ENCODE results near the gene VPS4B.

DNA sequence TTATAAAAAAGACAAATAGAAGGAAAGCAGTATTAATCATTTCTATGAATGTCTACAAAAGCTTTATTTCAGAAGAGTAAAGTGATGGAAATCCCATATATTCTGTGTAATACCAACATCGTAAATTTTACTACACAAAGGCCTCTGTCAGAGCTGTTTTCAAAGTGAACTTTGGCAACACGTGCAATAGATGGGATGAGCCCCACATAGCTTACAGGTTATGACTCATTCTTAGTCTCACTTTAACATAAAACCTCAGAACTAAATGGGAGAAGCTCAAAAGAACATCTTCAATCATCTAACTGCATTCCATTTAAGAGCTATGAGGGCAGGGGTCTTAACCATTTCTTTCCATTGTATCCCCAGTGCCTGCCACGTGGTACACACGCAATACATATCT is 11.5 kb downstream of the VPS4B start:
- TF ChIP-seq, protein P1, sequence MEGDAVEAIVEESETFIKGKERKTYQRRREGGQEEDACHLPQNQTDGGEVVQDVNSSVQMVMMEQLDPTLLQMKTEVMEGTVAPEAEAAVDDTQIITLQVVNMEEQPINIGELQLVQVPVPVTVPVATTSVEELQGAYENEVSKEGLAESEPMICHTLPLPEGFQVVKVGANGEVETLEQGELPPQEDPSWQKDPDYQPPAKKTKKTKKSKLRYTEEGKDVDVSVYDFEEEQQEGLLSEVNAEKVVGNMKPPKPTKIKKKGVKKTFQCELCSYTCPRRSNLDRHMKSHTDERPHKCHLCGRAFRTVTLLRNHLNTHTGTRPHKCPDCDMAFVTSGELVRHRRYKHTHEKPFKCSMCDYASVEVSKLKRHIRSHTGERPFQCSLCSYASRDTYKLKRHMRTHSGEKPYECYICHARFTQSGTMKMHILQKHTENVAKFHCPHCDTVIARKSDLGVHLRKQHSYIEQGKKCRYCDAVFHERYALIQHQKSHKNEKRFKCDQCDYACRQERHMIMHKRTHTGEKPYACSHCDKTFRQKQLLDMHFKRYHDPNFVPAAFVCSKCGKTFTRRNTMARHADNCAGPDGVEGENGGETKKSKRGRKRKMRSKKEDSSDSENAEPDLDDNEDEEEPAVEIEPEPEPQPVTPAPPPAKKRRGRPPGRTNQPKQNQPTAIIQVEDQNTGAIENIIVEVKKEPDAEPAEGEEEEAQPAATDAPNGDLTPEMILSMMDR (IDR thresholded peaks at IDR 0.05; ENCODE audit: low read length) = no peak
- TF ChIP-seq EZH2 (optimal IDR thresholded peaks at IDR 0.05; ENCODE audit: low read depth, low read length) = no peak

All from MM.1S (cell line).